WTC11 (cell line): Measurements from ENCODE around the gene LGALS8.

Experiments
- ATF1 ChIP-seq: sonication (generic); formaldehyde crosslinking; IDR thresholded peaks from 2 replicates; pipeline ENCODE4 v1.8.1; 2023; ENCODE audit warnings: mild to moderate bottlenecking, moderate library complexity, missing genetic modification reagents
- GABPB1 ChIP-seq: sonication (generic); formaldehyde crosslinking; IDR thresholded peaks from 2 replicates; pipeline ENCODE4 v1.8.1; 2023; ENCODE audit warnings: mild to moderate bottlenecking, missing genetic modification reagents
- JAZF1 ChIP-seq: fragments of 250-450 bp; sonication (Bioruptor Pico); IDR thresholded peaks from 2 replicates; pipeline ENCODE4 v1.9.0; 2021; ENCODE audit warnings: moderate library complexity, mild to moderate bottlenecking, inconsistent platforms
- JUN ChIP-seq: sonication (generic); formaldehyde crosslinking; IDR thresholded peaks from 2 replicates; pipeline ENCODE4 v1.8.0; 2023; ENCODE audit warnings: mild to moderate bottlenecking, missing genetic modification reagents
- SMAD4 ChIP-seq: sonication (generic); formaldehyde crosslinking; IDR thresholded peaks from 2 replicates; pipeline ENCODE4 v1.8.0; 2022; ENCODE audit warnings: mild to moderate bottlenecking, missing genetic modification reagents
- SP1 ChIP-seq: sonication (generic); formaldehyde crosslinking; conservative IDR thresholded peaks from 2 replicates; pipeline ENCODE4 v1.8.1; 2022; ENCODE audit warnings: missing genetic modification reagents
- TF ChIP-seq, protein P1 (sequence below): fragments of 200-600 bp; IDR thresholded peaks from 2 replicates; pipeline ENCODE4 v1.8.0; 2022; ENCODE audit warnings: antibody characterized with exemption
- TF ChIP-seq, protein P2 (sequence below): fragments of 250-450 bp; sonication (Bioruptor Pico); IDR thresholded peaks from 2 replicates; pipeline ENCODE4 v1.9.0; 2021; ENCODE audit warnings: mild to moderate bottlenecking
- TF ChIP-seq, protein P3 (sequence below): sonication (generic); formaldehyde crosslinking; conservative IDR thresholded peaks from 2 replicates; pipeline ENCODE4 v1.8.1; 2022; ENCODE audit warnings: mild to moderate bottlenecking, missing genetic modification reagents
- TF ChIP-seq, protein P4 (sequence below): sonication (generic); formaldehyde crosslinking; IDR thresholded peaks from 2 replicates; pipeline ENCODE4 v1.8.1; 2022; ENCODE audit warnings: low read depth, mild to moderate bottlenecking, moderate library complexity, missing genetic modification reagents, borderline replicate concordance
- TF ChIP-seq, protein P5 (sequence below): sonication (generic); formaldehyde crosslinking; IDR thresholded peaks from 2 replicates; pipeline ENCODE4 v1.8.0; 2022; ENCODE audit warnings: mild to moderate bottlenecking, missing genetic modification reagents

DNA sequence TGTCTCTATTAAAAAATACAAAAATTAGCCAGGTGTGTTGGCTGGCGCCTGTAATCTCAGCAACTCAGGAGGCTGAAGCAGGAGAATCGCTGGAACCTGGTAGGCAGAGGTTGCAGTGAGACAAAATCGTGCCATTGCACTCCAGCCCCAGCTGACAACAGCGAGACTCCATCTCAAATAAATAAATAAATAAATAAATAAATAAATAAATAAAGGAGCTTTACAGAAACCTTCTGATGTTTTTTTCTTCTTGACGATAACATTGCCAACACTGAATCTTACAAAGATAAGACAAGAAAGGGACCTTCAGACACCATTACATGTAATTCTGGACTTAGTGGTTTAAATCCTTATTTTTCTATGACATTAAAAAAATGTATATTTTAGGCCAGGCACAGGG, 47.8 kb upstream of the LGALS8 start:
- TF ChIP-seq, protein P1, sequence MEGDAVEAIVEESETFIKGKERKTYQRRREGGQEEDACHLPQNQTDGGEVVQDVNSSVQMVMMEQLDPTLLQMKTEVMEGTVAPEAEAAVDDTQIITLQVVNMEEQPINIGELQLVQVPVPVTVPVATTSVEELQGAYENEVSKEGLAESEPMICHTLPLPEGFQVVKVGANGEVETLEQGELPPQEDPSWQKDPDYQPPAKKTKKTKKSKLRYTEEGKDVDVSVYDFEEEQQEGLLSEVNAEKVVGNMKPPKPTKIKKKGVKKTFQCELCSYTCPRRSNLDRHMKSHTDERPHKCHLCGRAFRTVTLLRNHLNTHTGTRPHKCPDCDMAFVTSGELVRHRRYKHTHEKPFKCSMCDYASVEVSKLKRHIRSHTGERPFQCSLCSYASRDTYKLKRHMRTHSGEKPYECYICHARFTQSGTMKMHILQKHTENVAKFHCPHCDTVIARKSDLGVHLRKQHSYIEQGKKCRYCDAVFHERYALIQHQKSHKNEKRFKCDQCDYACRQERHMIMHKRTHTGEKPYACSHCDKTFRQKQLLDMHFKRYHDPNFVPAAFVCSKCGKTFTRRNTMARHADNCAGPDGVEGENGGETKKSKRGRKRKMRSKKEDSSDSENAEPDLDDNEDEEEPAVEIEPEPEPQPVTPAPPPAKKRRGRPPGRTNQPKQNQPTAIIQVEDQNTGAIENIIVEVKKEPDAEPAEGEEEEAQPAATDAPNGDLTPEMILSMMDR: no peak
- TF ChIP-seq SP1 (no peak), JAZF1 (no peak), GABPB1 (CRISPR knock-in tag) (no peak), JUN (CRISPR knock-in tag) (no peak), ATF1 (no peak), SMAD4 (no peak)
- TF ChIP-seq, protein P2, sequence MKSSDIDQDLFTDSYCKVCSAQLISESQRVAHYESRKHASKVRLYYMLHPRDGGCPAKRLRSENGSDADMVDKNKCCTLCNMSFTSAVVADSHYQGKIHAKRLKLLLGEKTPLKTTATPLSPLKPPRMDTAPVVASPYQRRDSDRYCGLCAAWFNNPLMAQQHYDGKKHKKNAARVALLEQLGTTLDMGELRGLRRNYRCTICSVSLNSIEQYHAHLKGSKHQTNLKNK: no peak
- TF ChIP-seq, protein P3, sequence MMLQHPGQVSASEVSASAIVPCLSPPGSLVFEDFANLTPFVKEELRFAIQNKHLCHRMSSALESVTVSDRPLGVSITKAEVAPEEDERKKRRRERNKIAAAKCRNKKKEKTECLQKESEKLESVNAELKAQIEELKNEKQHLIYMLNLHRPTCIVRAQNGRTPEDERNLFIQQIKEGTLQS (CRISPR knock-in tag): no peak
- TF ChIP-seq, protein P4, sequence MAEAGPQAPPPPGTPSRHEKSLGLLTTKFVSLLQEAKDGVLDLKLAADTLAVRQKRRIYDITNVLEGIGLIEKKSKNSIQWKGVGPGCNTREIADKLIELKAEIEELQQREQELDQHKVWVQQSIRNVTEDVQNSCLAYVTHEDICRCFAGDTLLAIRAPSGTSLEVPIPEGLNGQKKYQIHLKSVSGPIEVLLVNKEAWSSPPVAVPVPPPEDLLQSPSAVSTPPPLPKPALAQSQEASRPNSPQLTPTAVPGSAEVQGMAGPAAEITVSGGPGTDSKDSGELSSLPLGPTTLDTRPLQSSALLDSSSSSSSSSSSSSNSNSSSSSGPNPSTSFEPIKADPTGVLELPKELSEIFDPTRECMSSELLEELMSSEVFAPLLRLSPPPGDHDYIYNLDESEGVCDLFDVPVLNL (CRISPR knock-in tag): no peak
- TF ChIP-seq, protein P5, sequence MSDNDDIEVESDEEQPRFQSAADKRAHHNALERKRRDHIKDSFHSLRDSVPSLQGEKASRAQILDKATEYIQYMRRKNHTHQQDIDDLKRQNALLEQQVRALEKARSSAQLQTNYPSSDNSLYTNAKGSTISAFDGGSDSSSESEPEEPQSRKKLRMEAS (CRISPR knock-in tag): no peak
